HepG2 (cell line): ENCODE data around the gene IRGM. TPM values are rescaled to one million over a fixed set of nuclear protein-coding genes. Genes with fewer than 3 reads are reported as not detected.

Source experiments
- ATAC-seq: fragments of 200-7000 bp; cut with Tn5 transposase; 3 replicates; pipeline ENCODE4 v1.9.1; 2020; ENCODE audit warnings: mild to moderate bottlenecking, moderate library complexity
- BruUV-seq: library from RNA; stranded (reverse); fragments of 400-500 nt; replicated peaks from 2 replicates; lab custom pipeline; 2021; lab: Mats Ljungman, UMichigan
- CTCF ChIA-PET: fragments of 300-600 bp; formaldehyde crosslinking; extraction: SDS; loops from one replicate; lab custom pipeline; 2021; ENCODE audit warnings: low total read pairs, inconsistent platforms, low intra/inter-chr PET ratio; lab: Yijun Ruan, JAX
- POLR2A ChIA-PET: fragments of 350-600 bp; sonication (Branson Sonifier 250); formaldehyde crosslinking; loops from one replicate; lab custom pipeline; 2020; ENCODE audit warnings: antibody characterized with exemption, inconsistent platforms; lab: Yijun Ruan, JAX
- DNase-seq: peaks from one replicate; pipeline ENCODE4 v3.0.0-alpha.2; 2015; ENCODE audit warnings: low spot score
- FAIRE-seq: peaks from 3 replicates; lab custom pipeline; 2011; peaks lifted over from hg19 to GRCh38; lab: Jason Lieb, UNC
- H2AFZ ChIP-seq: one replicate; pipeline ENCODE4 v1.6.1; 2011; ENCODE audit warnings: low read length, inconsistent platforms
- H3K27ac ChIP-seq: fragments of 300-600 bp; 3 replicates; pipeline ENCODE4 v1.8.0; 2011; ENCODE audit warnings: mixed run types, mild to moderate bottlenecking, mixed read lengths, low read length, inconsistent platforms; ENCODE audit not compliant: insufficient read depth; ENCODE audit errors: extremely low read length
- H3K27me3 ChIP-seq, 2 experiments: fragments of 200-600 bp in 1 of 2; 2 replicates in 1 of 2; 3 replicates in 1 of 2; pipeline versions ENCODE4 v1.6.0 to v1.8.0; 2011; ENCODE audit warnings: low read length in 2 of 2, mild to moderate bottlenecking in 2 of 2, moderate library complexity in 2 of 2, inconsistent platforms in 1 of 2; ENCODE audit not compliant: insufficient read depth in 2 of 2, control insufficient read depth in 1 of 2
- H3K36me3 ChIP-seq, 2 experiments: fragments of 200-600 bp in 1 of 2; replicated peaks in 1 of 2; 2 replicates in 1 of 2; 3 replicates in 1 of 2; pipeline versions ENCODE4 v1.5.1 to v1.8.0; 2011; ENCODE audit warnings: low read length in 2 of 2, inconsistent platforms in 1 of 2; ENCODE audit not compliant: insufficient read depth in 2 of 2, control insufficient read depth in 1 of 2
- H3K4me1 ChIP-seq: 2 replicates; pipeline ENCODE4 v1.5.1; 2012; ENCODE audit warnings: low read length, inconsistent platforms; ENCODE audit not compliant: insufficient read depth
- H3K4me2 ChIP-seq: 2 replicates; pipeline ENCODE4 v1.6.0; 2011; ENCODE audit warnings: low read depth, low read length, inconsistent platforms
- H3K4me3 ChIP-seq, 3 experiments: fragments of 200-600 bp in 1 of 3; sonication (generic), shearing (Covaris generic) in 1 of 3; replicated peaks in 1 of 3; 2 replicates each; pipeline ENCODE4 v1.5.1; 2011 to 2016; ENCODE audit warnings: low read length in 3 of 3, inconsistent platforms in 2 of 3, low read depth in 2 of 3, mild to moderate bottlenecking in 2 of 3, control low read depth in 1 of 3, mixed read lengths in 1 of 3; ENCODE audit not compliant: insufficient read depth in 1 of 3
- H3K79me2 ChIP-seq: one replicate; pipeline ENCODE4 v1.6.1; 2011; ENCODE audit warnings: low read length, inconsistent platforms; ENCODE audit not compliant: insufficient read depth
- H3K9ac ChIP-seq: 2 replicates; pipeline ENCODE4 v1.6.0; 2011; ENCODE audit warnings: mild to moderate bottlenecking, low read depth, low read length, inconsistent platforms; ENCODE audit not compliant: insufficient read depth
- H3K9me3 ChIP-seq: 2 replicates; pipeline ENCODE4 v1.5.1; 2012; ENCODE audit warnings: mild to moderate bottlenecking, low read length
- H4K20me1 ChIP-seq: 2 replicates; pipeline ENCODE4 v1.6.0; 2011; ENCODE audit warnings: inconsistent platforms, mild to moderate bottlenecking, low read length, moderate library complexity; ENCODE audit not compliant: insufficient read depth
- CAMTA2 ChIP-seq: sonication (generic); formaldehyde crosslinking; IDR thresholded peaks from 2 replicates; pipeline ENCODE4 v1.4.0; 2020; ENCODE audit warnings: mild to moderate bottlenecking, missing genetic modification reagents, borderline replicate concordance
- DPF2 ChIP-seq: sonication (generic); formaldehyde crosslinking; IDR thresholded peaks from 2 replicates; pipeline ENCODE4 v1.4.0; 2020; ENCODE audit warnings: mild to moderate bottlenecking, low read depth, missing genetic modification reagents, borderline replicate concordance
- HNRNPH1 ChIP-seq: fragments of 200-400 bp; formaldehyde crosslinking; optimal IDR thresholded peaks from 2 replicates; pipeline ENCODE3; 2017; ENCODE audit warnings: mild to moderate bottlenecking, low read depth, low read length
- MIXL1 ChIP-seq: IDR thresholded peaks from 2 replicates; pipeline ENCODE4 v1.6.1; 2016
- NFE2L1 ChIP-seq: sonication (generic); formaldehyde crosslinking; IDR thresholded peaks from 2 replicates; pipeline ENCODE4 v1.4.0; 2020; ENCODE audit warnings: missing genetic modification reagents, mild to moderate bottlenecking, borderline replicate concordance
- SMC3 ChIP-seq: IDR thresholded peaks from 2 replicates; pipeline ENCODE4 v1.6.1; 2011; ENCODE audit warnings: low read length, improper control_type of control experiment
- TFDP1 ChIP-seq: IDR thresholded peaks from 2 replicates; pipeline ENCODE4 v1.6.1; 2016; ENCODE audit warnings: missing compliant biosample characterization, missing genetic modification reagents, borderline replicate concordance
- ZNF12 ChIP-seq: sonication (generic); formaldehyde crosslinking; IDR thresholded peaks from 2 replicates; pipeline ENCODE4 v1.5.0; 2020; ENCODE audit warnings: missing genetic modification reagents
- WGBS: methylation state at CpG from one replicate; pipeline ENCODE4 v1.1.6; 2017; ENCODE audit warnings: low lambda C conversion rate; 5-methylcytosine and 5-hydroxymethylcytosine counted together
- in situ Hi-C: cut with HindIII; loops from 2 replicates; pipeline ENCODE4 v1.10.0; 2017; ENCODE audit warnings: low pct_unique_long_range_greater_than_20kb; ENCODE audit not compliant: extremely low pct_ligation_motif_present
- intact Hi-C: fragments of 100-400 bp; cut with micrococcal nuclease; formaldehyde crosslinking; loops from one replicate; pipeline ENCODE4 v1.10.0; 2022; ENCODE audit not compliant: unreplicated experiment
- polyA plus RNA-seq, 8 experiments: library from polyadenylated mRNA; depleted of rRNA in 3 of 8; stranded (reverse) in 7 of 8; unstranded in 1 of 8; fragments of >200 nt; fragmentation: Illumina TruSeq in 4 of 8; extraction: Trizol in 4 of 8; gene quantifications; 2 replicates each; pipeline versions ENCODE4 v1.2.1 to v1.2.3, GENCODE V29; 2011 to 2016; ENCODE audit warnings: low read depth in 4 of 8, missing spikeins in 1 of 8, mixed read lengths in 1 of 8; ENCODE audit not compliant: insufficient read depth in 1 of 8
- total RNA-seq, 5 experiments: library from RNA; depleted of rRNA; stranded (reverse); fragments of >200 nt; fragmentation: Illumina TruSeq; extraction: Trizol; gene quantifications; 2 replicates each; pipeline ENCODE4 v1.2.3, GENCODE V29; 2016; ENCODE audit warnings: low read depth in 1 of 5
- TF ChIP-seq, protein P1 (sequence below): fragments of 450-650 bp; IDR thresholded peaks from 2 replicates; pipeline ENCODE4 v1.6.1; 2017; ENCODE audit warnings: mild to moderate bottlenecking
- TF ChIP-seq, protein P2 (sequence below): sonication (generic); formaldehyde crosslinking; IDR thresholded peaks from 2 replicates; pipeline ENCODE4 v1.4.0; 2020; ENCODE audit warnings: missing genetic modification reagents
- TF ChIP-seq, protein P3 (sequence below): sonication (generic); formaldehyde crosslinking; IDR thresholded peaks from 2 replicates; pipeline ENCODE4 v1.4.0; 2020; ENCODE audit warnings: mild to moderate bottlenecking, missing genetic modification reagents

Gene IRGM
- total and polyA plus RNA-seq, 2 of the 13 experiments (the other 11 are each of a cell fraction or from before 2014, with no cell fraction given) = not detected

- TF ChIP-seq NFE2L1 (CRISPR knock-in tag) (no peak), CAMTA2 (CRISPR knock-in tag) (no peak), HNRNPH1 (no peak)
- TF ChIP-seq, protein P1, sequence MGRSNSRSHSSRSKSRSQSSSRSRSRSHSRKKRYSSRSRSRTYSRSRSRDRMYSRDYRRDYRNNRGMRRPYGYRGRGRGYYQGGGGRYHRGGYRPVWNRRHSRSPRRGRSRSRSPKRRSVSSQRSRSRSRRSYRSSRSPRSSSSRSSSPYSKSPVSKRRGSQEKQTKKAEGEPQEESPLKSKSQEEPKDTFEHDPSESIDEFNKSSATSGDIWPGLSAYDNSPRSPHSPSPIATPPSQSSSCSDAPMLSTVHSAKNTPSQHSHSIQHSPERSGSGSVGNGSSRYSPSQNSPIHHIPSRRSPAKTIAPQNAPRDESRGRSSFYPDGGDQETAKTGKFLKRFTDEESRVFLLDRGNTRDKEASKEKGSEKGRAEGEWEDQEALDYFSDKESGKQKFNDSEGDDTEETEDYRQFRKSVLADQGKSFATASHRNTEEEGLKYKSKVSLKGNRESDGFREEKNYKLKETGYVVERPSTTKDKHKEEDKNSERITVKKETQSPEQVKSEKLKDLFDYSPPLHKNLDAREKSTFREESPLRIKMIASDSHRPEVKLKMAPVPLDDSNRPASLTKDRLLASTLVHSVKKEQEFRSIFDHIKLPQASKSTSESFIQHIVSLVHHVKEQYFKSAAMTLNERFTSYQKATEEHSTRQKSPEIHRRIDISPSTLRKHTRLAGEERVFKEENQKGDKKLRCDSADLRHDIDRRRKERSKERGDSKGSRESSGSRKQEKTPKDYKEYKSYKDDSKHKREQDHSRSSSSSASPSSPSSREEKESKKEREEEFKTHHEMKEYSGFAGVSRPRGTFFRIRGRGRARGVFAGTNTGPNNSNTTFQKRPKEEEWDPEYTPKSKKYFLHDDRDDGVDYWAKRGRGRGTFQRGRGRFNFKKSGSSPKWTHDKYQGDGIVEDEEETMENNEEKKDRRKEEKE = no peak
These were observed 45.0 kb upstream of the IRGM start (continued) for GRCh38 chr5:150801117-150801927.

DNA sequence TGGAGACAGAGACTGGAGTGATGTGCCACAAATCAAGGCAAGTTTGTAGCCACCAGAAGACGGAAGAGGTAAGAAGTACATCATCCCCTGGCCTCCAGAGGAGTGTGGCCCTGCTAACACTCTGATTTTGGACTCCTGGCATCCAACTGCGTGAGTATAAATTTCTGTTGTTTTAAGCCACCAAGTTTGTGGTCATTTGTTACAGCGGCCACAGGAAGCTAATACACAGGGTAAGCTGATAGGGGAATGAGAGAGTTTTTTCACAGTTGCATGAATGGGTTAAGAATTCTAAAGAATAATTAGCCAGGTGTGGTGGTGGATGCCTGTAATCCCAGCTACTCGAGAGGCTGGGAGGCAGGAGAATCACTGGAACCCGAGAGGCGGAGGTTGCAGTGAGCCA, 41.9 kb upstream of the IRGM start:
- Histone ChIP-seq H3K4me2 (no peak overlapping the region), H3K27me3 (no peaks in the 10 kb centered on the region; a peak in 2 of 5 replicates), H3K4me3 (no peak overlapping the region), H3K79me2 (no peaks in the 10 kb centered on the region), H3K36me3 (no peaks in the 10 kb centered on the region), H3K9me3 (no peaks in the 10 kb centered on the region), H4K20me1 (no peaks in the 10 kb centered on the region), H3K9ac (no peak overlapping the region), H2AFZ (no peak overlapping the region), H3K4me1 (peaks cover 14% of the 10 kb centered on the region), H3K27ac (no peak overlapping the region)
- CTCF ChIA-PET = no interaction called here
- WGBS = 55% methylated on average over 6 of the region's 6 CpGs
- ATAC-seq (no peak), DNase-seq (no peak), FAIRE-seq (no peak)
- POLR2A ChIA-PET = no interaction called here
- peak; percentile 77 for TF ChIP-seq ZNF12
- no peak for TF ChIP-seq DPF2 (CRISPR knock-in tag)
- no peak for TF ChIP-seq MIXL1 (CRISPR knock-in tag)
- no peak for TF ChIP-seq SMC3
- TF ChIP-seq, protein P2, sequence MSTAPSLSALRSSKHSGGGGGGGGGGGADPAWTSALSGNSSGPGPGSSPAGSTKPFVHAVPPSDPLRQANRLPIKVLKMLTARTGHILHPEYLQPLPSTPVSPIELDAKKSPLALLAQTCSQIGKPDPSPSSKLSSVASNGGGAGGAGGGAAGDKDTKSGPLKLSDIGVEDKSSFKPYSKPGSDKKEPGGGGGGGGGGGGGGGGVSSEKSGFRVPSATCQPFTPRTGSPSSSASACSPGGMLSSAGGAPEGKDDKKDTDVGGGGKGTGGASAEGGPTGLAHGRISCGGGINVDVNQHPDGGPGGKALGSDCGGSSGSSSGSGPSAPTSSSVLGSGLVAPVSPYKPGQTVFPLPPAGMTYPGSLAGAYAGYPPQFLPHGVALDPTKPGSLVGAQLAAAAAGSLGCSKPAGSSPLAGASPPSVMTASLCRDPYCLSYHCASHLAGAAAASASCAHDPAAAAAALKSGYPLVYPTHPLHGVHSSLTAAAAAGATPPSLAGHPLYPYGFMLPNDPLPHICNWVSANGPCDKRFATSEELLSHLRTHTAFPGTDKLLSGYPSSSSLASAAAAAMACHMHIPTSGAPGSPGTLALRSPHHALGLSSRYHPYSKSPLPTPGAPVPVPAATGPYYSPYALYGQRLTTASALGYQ = no peak
- no peak for TF ChIP-seq TFDP1 (CRISPR knock-in tag)
- TF ChIP-seq, protein P3, sequence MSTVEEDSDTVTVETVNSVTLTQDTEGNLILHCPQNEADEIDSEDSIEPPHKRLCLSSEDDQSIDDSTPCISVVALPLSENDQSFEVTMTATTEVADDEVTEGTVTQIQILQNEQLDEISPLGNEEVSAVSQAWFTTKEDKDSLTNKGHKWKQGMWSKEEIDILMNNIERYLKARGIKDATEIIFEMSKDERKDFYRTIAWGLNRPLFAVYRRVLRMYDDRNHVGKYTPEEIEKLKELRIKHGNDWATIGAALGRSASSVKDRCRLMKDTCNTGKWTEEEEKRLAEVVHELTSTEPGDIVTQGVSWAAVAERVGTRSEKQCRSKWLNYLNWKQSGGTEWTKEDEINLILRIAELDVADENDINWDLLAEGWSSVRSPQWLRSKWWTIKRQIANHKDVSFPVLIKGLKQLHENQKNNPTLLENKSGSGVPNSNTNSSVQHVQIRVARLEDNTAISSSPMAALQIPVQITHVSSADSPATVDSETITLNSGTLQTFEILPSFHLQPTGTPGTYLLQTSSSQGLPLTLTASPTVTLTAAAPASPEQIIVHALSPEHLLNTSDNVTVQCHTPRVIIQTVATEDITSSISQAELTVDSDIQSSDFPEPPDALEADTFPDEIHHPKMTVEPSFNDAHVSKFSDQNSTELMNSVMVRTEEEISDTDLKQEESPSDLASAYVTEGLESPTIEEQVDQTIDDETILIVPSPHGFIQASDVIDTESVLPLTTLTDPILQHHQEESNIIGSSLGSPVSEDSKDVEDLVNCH = no peak
- no TSS peak for BruUV-seq
- intact Hi-C loops = loop anchor here (5.0 kb wide), 1 partner anchor 183 kb away; no protein-coding TSS in a partner anchor
- in situ Hi-C loops = loop anchor here (5.0 kb wide), 1 partner anchor 43 kb away; the partner anchor contains the start of gene IRGM
